HL-60 (cell line): ENCODE data around the gene CYP24A1.

Experiments
- DNase-seq, 2 experiments: peaks; one replicate each; pipeline ENCODE4 v3.0.0-alpha.2; 2010 to 2020; ENCODE audit warnings: low read depth in 1 of 2, low spot score in 1 of 2
- H3K27ac ChIP-seq: fragments of 250-450 bp; sonication (Bioruptor Pico); replicated peaks from 2 replicates; pipeline ENCODE4 v1.5.1; 2020; ENCODE audit warnings: mild to moderate bottlenecking, moderate library complexity
- H3K27me3 ChIP-seq: fragments of 250-450 bp; sonication (Bioruptor Pico); 2 replicates; pipeline ENCODE4 v1.5.1; 2021; ENCODE audit warnings: mild to moderate bottlenecking, moderate library complexity; ENCODE audit not compliant: insufficient read depth, poor library complexity, severe bottlenecking
- H3K4me3 ChIP-seq: replicated peaks from 2 replicates; pipeline ENCODE4 v1.5.1; 2011; ENCODE audit warnings: mild to moderate bottlenecking, control low read depth, low read length; ENCODE audit not compliant: insufficient read depth
- CTCF ChIP-seq: IDR thresholded peaks from one replicate; pipeline ENCODE4 v1.5.1; 2011; ENCODE audit warnings: low read length, control low read depth, inconsistent platforms; ENCODE audit not compliant: insufficient read depth
- GABPA ChIP-seq: IDR thresholded peaks from 2 replicates; pipeline ENCODE4 v1.6.1; 2012; ENCODE audit warnings: low read depth
- POLR2AphosphoS5 ChIP-seq: IDR thresholded peaks from 2 replicates; pipeline ENCODE4 v1.6.1; 2012; ENCODE audit warnings: low read depth
- REST ChIP-seq: IDR thresholded peaks from 2 replicates; pipeline ENCODE4 v1.6.1; 2012; ENCODE audit warnings: low read depth; ENCODE audit not compliant: insufficient replicate concordance
- SPI1 ChIP-seq: IDR thresholded peaks from 2 replicates; pipeline ENCODE4 v1.6.1; 2012; ENCODE audit warnings: low read depth, mild to moderate bottlenecking, borderline replicate concordance

CYP24A1 gene

GRCh38 chr20:54146672-54147071 lies 27.1 kb downstream of the CYP24A1 start:
- TF ChIP-seq GABPA (no peak), SPI1 (no peak), CTCF (no peak), POLR2AphosphoS5 (no peak)
- H3K4me3 ChIP-seq = no peak overlapping the region
- no peak overlapping the region for H3K27ac ChIP-seq
- peaks cover 5% of the 10 kb centered on the region for H3K27me3 ChIP-seq
- DNase-seq = no peak

GRCh38 chr20:54144847-54145414 lies 28.9 kb downstream of the CYP24A1 start:
- Histone ChIP-seq H3K27ac (no peak overlapping the region), H3K27me3 (peaks cover 5% of the 10 kb centered on the region), H3K4me3 (no peak overlapping the region)
- no peak for DNase-seq
- TF ChIP-seq GABPA (no peak), SPI1 (no peak), CTCF (no peak), REST (no peak), POLR2AphosphoS5 (no peak)

DNA sequence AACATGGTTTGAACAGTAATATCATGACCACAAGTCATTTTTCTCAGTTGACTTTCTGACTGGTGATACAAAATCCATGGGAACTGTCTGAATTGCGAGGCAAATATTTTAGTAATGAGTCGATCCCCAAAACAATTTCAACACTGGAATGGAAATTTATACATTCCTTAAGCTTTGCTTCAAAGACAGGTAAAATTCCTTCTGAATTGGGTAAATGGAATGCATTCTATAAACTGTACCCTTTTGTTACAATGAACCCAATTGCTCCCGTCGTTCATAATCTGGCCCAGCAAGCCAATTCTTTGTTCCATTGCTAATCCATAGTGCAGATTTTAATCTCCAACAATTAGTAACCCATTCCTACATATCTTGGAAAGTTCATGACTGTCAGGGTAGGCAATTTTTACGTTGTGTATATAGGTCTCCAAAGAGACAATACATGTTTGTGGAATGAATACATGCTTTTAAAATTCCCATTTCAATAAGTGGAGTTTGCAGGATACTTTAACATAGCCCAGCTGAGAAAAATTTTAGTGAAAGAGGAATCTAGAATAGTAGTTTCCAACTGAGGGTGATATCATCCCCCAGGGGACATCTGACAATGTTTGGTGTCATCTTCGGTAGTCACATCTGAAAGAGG lies 32.7 kb downstream of the CYP24A1 start:
- no peak for DNase-seq
- peaks cover 2% of the 10 kb centered on the region for H3K27me3 ChIP-seq
- H3K4me3 ChIP-seq = no peak overlapping the region
- TF ChIP-seq GABPA = no peak
- H3K27ac ChIP-seq = no peak overlapping the region

DNA sequence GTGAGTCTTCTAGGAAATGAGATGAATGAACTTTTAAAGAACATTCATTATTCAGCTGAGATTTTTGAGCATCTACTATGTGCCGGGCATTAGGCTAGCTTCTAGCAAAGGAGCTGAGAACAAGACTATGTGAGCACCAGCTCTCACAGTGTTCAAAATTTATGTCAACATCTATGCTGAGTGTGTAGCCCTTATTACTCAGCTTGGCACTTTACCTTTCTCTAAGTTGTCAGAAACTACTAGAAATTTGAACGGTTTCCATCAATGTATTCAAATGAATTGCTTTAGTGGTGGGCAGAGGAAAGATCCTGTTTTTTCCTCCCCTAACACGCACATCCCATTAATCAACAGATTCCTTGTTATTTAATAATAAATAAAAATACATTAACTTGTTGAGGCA lies 33.3 kb downstream of the CYP24A1 start:
- DNase-seq = no peak
- TF ChIP-seq GABPA = no peak
- no peak for TF ChIP-seq POLR2AphosphoS5
- TF ChIP-seq CTCF = no peak
- no peak for TF ChIP-seq REST
- no peak for TF ChIP-seq SPI1
- no peak overlapping the region for H3K4me3 ChIP-seq
- H3K27me3 ChIP-seq = peaks cover 4% of the 10 kb centered on the region
- no peak overlapping the region for H3K27ac ChIP-seq
